K562 (cell line): Measurements from ENCODE around the gene IL17RA. TPM values are rescaled to one million over a fixed set of nuclear protein-coding genes. Genes with fewer than 3 reads are reported as not detected.

Source experiments
- ATAC-seq: fragments of 200-7000 bp; cut with Tn5 transposase; 3 replicates; pipeline ENCODE4 v1.9.1; 2020; ENCODE audit warnings: moderate library complexity
- BruUV-seq: library from RNA; stranded (reverse); fragments of 400-500 nt; replicated peaks from 2 replicates; lab custom pipeline; 2021; lab: Mats Ljungman, UMichigan
- CTCF ChIA-PET: fragments of 300-600 bp; formaldehyde crosslinking; extraction: SDS; loops from one replicate; lab custom pipeline; 2021; ENCODE audit warnings: low intra/inter-chr PET ratio; lab: Yijun Ruan, JAX
- POLR2A ChIA-PET: fragments of 300-600, 350-650 bp; sonication (Branson Sonifier 250); formaldehyde crosslinking; extraction: SDS; loops from one replicate; lab custom pipeline; 2021; ENCODE audit warnings: antibody characterized with exemption, inconsistent platforms; lab: Yijun Ruan, JAX
- DNase-seq, 4 experiments: peaks; one replicate each; pipeline versions ENCODE4 v3.0.0 to v3.0.0-alpha.2; 2011 to 2018; ENCODE audit warnings: low spot score in 3 of 4, mixed read lengths in 3 of 4; ENCODE audit errors: extremely low read depth in 1 of 4
- FAIRE-seq: peaks from 2 replicates; lab custom pipeline; 2011; peaks lifted over from hg19 to GRCh38; lab: Jason Lieb, UNC
- H2AFZ ChIP-seq: 2 replicates; pipeline ENCODE4 v1.6.0; 2011; ENCODE audit warnings: low read depth, low read length, control low read depth, inconsistent platforms
- H3K27ac ChIP-seq: fragments of 200-600 bp; 3 replicates; pipeline ENCODE4 v1.8.0; 2011; ENCODE audit warnings: low read depth, mild to moderate bottlenecking, control low read depth, inconsistent platforms, low read length, moderate library complexity, mixed read lengths; ENCODE audit errors: extremely low read depth
- H3K27me3 ChIP-seq, 2 experiments: fragments of 300-600 bp in 1 of 2; 2 replicates in 1 of 2; 3 replicates in 1 of 2; pipeline versions ENCODE4 v1.6.0 to v1.8.0; 2011; ENCODE audit warnings: inconsistent platforms in 2 of 2, low read length in 2 of 2, mild to moderate bottlenecking in 1 of 2, mixed read lengths in 1 of 2, moderate library complexity in 1 of 2; ENCODE audit not compliant: control insufficient read depth in 2 of 2, insufficient read depth in 2 of 2
- H3K36me3 ChIP-seq: fragments of 300-600 bp; 3 replicates; pipeline ENCODE4 v1.8.0; 2011; ENCODE audit warnings: mild to moderate bottlenecking, low read length, inconsistent platforms; ENCODE audit not compliant: control insufficient read depth, insufficient read depth
- H3K4me1 ChIP-seq, 2 experiments: fragments of 200-600 bp in 1 of 2; replicated peaks in 1 of 2; 2 replicates in 1 of 2; 3 replicates in 1 of 2; pipeline versions ENCODE4 v1.5.1 to v1.8.0; 2011; ENCODE audit warnings: inconsistent platforms in 2 of 2, low read length in 2 of 2, mild to moderate bottlenecking in 1 of 2, mixed read lengths in 1 of 2, moderate library complexity in 1 of 2; ENCODE audit not compliant: control insufficient read depth in 2 of 2, insufficient read depth in 2 of 2
- H3K4me2 ChIP-seq: 2 replicates; pipeline ENCODE4 v1.6.1; 2011; ENCODE audit warnings: low read length, control low read depth, inconsistent platforms, mixed read lengths; ENCODE audit not compliant: insufficient read depth
- H3K4me3 ChIP-seq: fragments of 200-600 bp; sonication (generic), shearing (Covaris generic); 2 replicates; pipeline ENCODE4 v1.5.1; 2016; ENCODE audit warnings: control low read depth, inconsistent platforms
- H3K79me2 ChIP-seq: fragments of 200-600 bp; 3 replicates; pipeline ENCODE4 v1.8.0; 2011; ENCODE audit warnings: low read length, inconsistent platforms; ENCODE audit not compliant: control insufficient read depth, insufficient read depth
- H3K9ac ChIP-seq, 2 experiments: 2 replicates each; pipeline versions ENCODE4 v1.6.0 to v1.6.1; 2011; ENCODE audit warnings: low read depth in 2 of 2, low read length in 2 of 2, control low read depth in 1 of 2, inconsistent platforms in 1 of 2, mild to moderate bottlenecking in 1 of 2, mixed read lengths in 1 of 2; ENCODE audit not compliant: insufficient read depth in 1 of 2
- H3K9me1 ChIP-seq: one replicate; pipeline ENCODE4 v1.6.0; 2011; ENCODE audit warnings: inconsistent platforms, mild to moderate bottlenecking, low read length, moderate library complexity; ENCODE audit not compliant: control insufficient read depth, insufficient read depth
- H3K9me3 ChIP-seq: replicated peaks from 2 replicates; pipeline ENCODE4 v1.5.1; 2011; ENCODE audit warnings: low read depth, low read length, inconsistent platforms; ENCODE audit not compliant: control insufficient read depth, insufficient read depth
- H4K20me1 ChIP-seq: replicated peaks from 2 replicates; pipeline ENCODE4 v1.6.1; 2011; ENCODE audit warnings: low read length, inconsistent platforms, mixed read lengths; ENCODE audit not compliant: control insufficient read depth, insufficient read depth
- BCL6 ChIP-seq: fragments of 250-450 bp; sonication (Bioruptor Pico); IDR thresholded peaks from 2 replicates; pipeline ENCODE4 v1.4.0; 2020
- EP300 ChIP-seq: IDR thresholded peaks from 2 replicates; pipeline ENCODE4 v1.6.1; 2012; ENCODE audit warnings: low read length, improper control_type of control experiment
- GABPA ChIP-seq: fragments of 200-800 bp; sonication (Bioruptor generic); conservative IDR thresholded peaks from 2 replicates; pipeline ENCODE4 v1.6.1; 2016; ENCODE audit warnings: low read depth, missing genetic modification characterization, missing compliant biosample characterization
- ILF3 ChIP-seq: fragments of 450-650 bp; IDR thresholded peaks from 2 replicates; pipeline ENCODE4 v1.6.1; 2018; ENCODE audit warnings: antibody characterized with exemption, mild to moderate bottlenecking, moderate library complexity, borderline replicate concordance
- KLF16 ChIP-seq: IDR thresholded peaks from 2 replicates; pipeline ENCODE4 v1.6.1; 2016; ENCODE audit warnings: antibody characterized with exemption
- SMAD2 ChIP-seq: fragments of 150-350 bp; IDR thresholded peaks from 2 replicates; pipeline ENCODE4 v1.6.1; 2014; ENCODE audit warnings: low read depth, mild to moderate bottlenecking, low read length
- SNRNP70 ChIP-seq: fragments of 200-400 bp; formaldehyde crosslinking; optimal IDR thresholded peaks from 2 replicates; pipeline ENCODE3; 2017; ENCODE audit warnings: low read depth, low read length
- ZC3H4 ChIP-seq: sonication (generic); formaldehyde crosslinking; IDR thresholded peaks from 2 replicates; pipeline ENCODE4 v1.9.0; 2021; ENCODE audit warnings: missing genetic modification reagents, borderline replicate concordance
- ZKSCAN8 ChIP-seq: fragments of 200-800 bp; sonication (Bioruptor generic); IDR thresholded peaks from 2 replicates; pipeline ENCODE4 v1.6.1; 2016; ENCODE audit warnings: missing genetic modification characterization, missing compliant biosample characterization
- ZNF133 ChIP-seq: fragments of 250-450 bp; sonication (Bioruptor Pico); IDR thresholded peaks from 2 replicates; pipeline ENCODE4 v1.4.0; 2020; ENCODE audit warnings: mild to moderate bottlenecking
- ZNF212 ChIP-seq: fragments of 450-650 bp; formaldehyde crosslinking; IDR thresholded peaks from 2 replicates; pipeline ENCODE4 v1.4.0; 2020; ENCODE audit warnings: mild to moderate bottlenecking
- ZNF354B ChIP-seq: fragments of 250-450 bp; sonication (Bioruptor Pico); IDR thresholded peaks from 2 replicates; pipeline ENCODE4 v1.4.0; 2020
- ZNF551 ChIP-seq: fragments of 250-450 bp; sonication (Bioruptor Pico); IDR thresholded peaks from 2 replicates; pipeline ENCODE4 v1.5.0; 2021; ENCODE audit warnings: mild to moderate bottlenecking, moderate library complexity
- WGBS: fragments of 100-300 bp; shearing (Covaris generic); methylation state at CpG from one replicate; pipeline ENCODE4 v1.1.6; 2016; ENCODE audit warnings: low coverage, mixed read lengths; ENCODE audit not compliant: insufficient coverage; ENCODE audit errors: missing lambda C conversion rate; 5-methylcytosine and 5-hydroxymethylcytosine counted together
- in situ Hi-C: fragments of 300-500 bp; cut with MboI; formaldehyde crosslinking; loops from 4 replicates; pipeline ENCODE4 v1.15.0; 2018; ENCODE audit warnings: inconsistent platforms, mixed read lengths
- intact Hi-C: fragments of 100-400 bp; cut with micrococcal nuclease; formaldehyde crosslinking; loops from 2 replicates; pipeline ENCODE4 v1.14.2; 2022
- polyA plus RNA-seq, 8 experiments: library from polyadenylated mRNA; depleted of rRNA in 4 of 8; stranded (reverse) in 5 of 8; unstranded in 3 of 8; fragments of >200 nt; fragmentation: Nextera tagmentation in 2 of 8; fragmentation: Illumina TruSeq in 1 of 8; extraction: Ambion mirVana in 2 of 8; extraction: Trizol in 1 of 8; gene quantifications; 2 replicates each; pipeline versions ENCODE4 v1.2.1 to v1.2.3, GENCODE V29; 2011 to 2014; ENCODE audit warnings: inconsistent platforms in 1 of 8, missing spikeins in 1 of 8
- total RNA-seq, 7 experiments: library from RNA; depleted of rRNA in 6 of 7; stranded (reverse); fragments of >200 nt in 6 of 7; fragmentation: Illumina TruSeq in 2 of 7; extraction: Trizol in 2 of 7; gene quantifications; 2 replicates each; pipeline versions ENCODE4 v1.2.1 to v1.2.3, GENCODE V29; 2011 to 2021; ENCODE audit warnings: low replicate concordance in 1 of 7
- TF ChIP-seq, protein P1 (sequence below), 2 experiments: IDR thresholded peaks; 2 replicates each; pipeline ENCODE4 v1.6.1; 2011; ENCODE audit warnings: borderline replicate concordance in 1 of 2, control low read depth in 1 of 2, low read depth in 1 of 2, low read length in 1 of 2, mild to moderate bottlenecking in 1 of 2, mixed read lengths in 1 of 2, moderate library complexity in 1 of 2; ENCODE audit not compliant: insufficient read depth in 1 of 2, insufficient read length in 1 of 2, poor library complexity in 1 of 2, severe bottlenecking in 1 of 2; ENCODE audit errors: extremely low read depth in 1 of 2
- TF ChIP-seq, protein P2 (sequence below), 3 experiments: IDR thresholded peaks in 2 of 3; conservative IDR thresholded peaks in 1 of 3; 2 replicates each; pipeline ENCODE4 v1.5.1; 2011 to 2012; ENCODE audit warnings: low read length in 3 of 3, mild to moderate bottlenecking in 3 of 3, control low read depth in 2 of 3, improper control_type of control experiment in 1 of 3, inconsistent platforms in 1 of 3, low read depth in 1 of 3, mixed read lengths in 1 of 3, moderate library complexity in 1 of 3; ENCODE audit not compliant: insufficient read depth in 2 of 3
- TF ChIP-seq, protein P3 (sequence below): sonication (generic); formaldehyde crosslinking; IDR thresholded peaks from 2 replicates; pipeline ENCODE4 v1.4.0; 2020; ENCODE audit warnings: mild to moderate bottlenecking, missing genetic modification reagents
- TF ChIP-seq, protein P4 (sequence below): sonication (generic); formaldehyde crosslinking; IDR thresholded peaks from 2 replicates; pipeline ENCODE4 v1.8.0; 2022; ENCODE audit warnings: mild to moderate bottlenecking, missing genetic modification reagents
- TF ChIP-seq, protein P5 (sequence below): sonication (generic); formaldehyde crosslinking; IDR thresholded peaks from 2 replicates; pipeline ENCODE4 v1.8.0; 2022; ENCODE audit warnings: missing genetic modification reagents, mild to moderate bottlenecking, borderline replicate concordance

IL17RA gene
- total and polyA plus RNA-seq, 9 of the 15 experiments (the other 6 are each of a cell fraction or from before 2014, with no cell fraction given) = 0.17 to 11.8 (median 3.7) TPM

DNA sequence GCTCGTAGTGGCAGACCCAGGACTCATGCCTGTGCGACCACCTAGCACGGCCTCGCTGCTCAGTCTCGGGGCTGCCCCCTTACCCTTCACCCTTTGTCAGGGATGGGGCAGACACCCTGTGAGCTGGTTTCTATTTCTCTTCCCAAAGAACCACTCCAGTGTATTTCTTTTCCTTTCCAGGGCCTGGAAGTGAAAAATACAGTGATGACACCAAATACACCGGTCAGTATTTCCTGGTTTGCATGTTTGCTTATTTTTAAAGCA, 22.7 kb downstream of the IL17RA start:
- Histone ChIP-seq H3K27me3 (no peaks in the 10 kb centered on the region; a peak in 2 of 5 replicates), H3K36me3 (peaks cover 24% of the 10 kb centered on the region; the same call in 1 of the 3 replicates), H3K4me2 (no peak overlapping the region), H3K9me1 (no peaks in the 10 kb centered on the region), H3K4me3 (no peak overlapping the region), H3K9me3 (no peaks in the 10 kb centered on the region), H3K27ac (no peak overlapping the region), H3K79me2 (no peaks in the 10 kb centered on the region), H2AFZ (no peak overlapping the region), H4K20me1 (peaks cover 6% of the 10 kb centered on the region; the same call in 1 of the 2 replicates), H3K4me1 (peaks cover 0 to 4% of the 10 kb centered on the region in 2 experiments; a peak in 1 of 5 replicates), H3K9ac (no peak overlapping the region)
- ChIA-PET POLR2A (no interaction called here), CTCF (no interaction called here)
- no peak for TF ChIP-seq KLF16
- TF ChIP-seq, protein P1, sequence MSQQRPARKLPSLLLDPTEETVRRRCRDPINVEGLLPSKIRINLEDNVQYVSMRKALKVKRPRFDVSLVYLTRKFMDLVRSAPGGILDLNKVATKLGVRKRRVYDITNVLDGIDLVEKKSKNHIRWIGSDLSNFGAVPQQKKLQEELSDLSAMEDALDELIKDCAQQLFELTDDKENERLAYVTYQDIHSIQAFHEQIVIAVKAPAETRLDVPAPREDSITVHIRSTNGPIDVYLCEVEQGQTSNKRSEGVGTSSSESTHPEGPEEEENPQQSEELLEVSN (IDR thresholded peaks at IDR 0.05; ENCODE audit: borderline replicate concordance in 1 of 2, extremely low read depth in 1 of 2, insufficient read depth in 1 of 2, insufficient read length in 1 of 2, low read depth in 1 of 2, low read length in 1 of 2, poor library complexity in 1 of 2, severe bottlenecking in 1 of 2) = no peak
- TF ChIP-seq ZNF354B (CRISPR knock-in tag) = no peak
- TF ChIP-seq, protein P2, sequence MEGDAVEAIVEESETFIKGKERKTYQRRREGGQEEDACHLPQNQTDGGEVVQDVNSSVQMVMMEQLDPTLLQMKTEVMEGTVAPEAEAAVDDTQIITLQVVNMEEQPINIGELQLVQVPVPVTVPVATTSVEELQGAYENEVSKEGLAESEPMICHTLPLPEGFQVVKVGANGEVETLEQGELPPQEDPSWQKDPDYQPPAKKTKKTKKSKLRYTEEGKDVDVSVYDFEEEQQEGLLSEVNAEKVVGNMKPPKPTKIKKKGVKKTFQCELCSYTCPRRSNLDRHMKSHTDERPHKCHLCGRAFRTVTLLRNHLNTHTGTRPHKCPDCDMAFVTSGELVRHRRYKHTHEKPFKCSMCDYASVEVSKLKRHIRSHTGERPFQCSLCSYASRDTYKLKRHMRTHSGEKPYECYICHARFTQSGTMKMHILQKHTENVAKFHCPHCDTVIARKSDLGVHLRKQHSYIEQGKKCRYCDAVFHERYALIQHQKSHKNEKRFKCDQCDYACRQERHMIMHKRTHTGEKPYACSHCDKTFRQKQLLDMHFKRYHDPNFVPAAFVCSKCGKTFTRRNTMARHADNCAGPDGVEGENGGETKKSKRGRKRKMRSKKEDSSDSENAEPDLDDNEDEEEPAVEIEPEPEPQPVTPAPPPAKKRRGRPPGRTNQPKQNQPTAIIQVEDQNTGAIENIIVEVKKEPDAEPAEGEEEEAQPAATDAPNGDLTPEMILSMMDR (IDR thresholded peaks at IDR 0.05 in 2 of 3, conservative IDR thresholded peaks at IDR 0.05 in 1 of 3; ENCODE audit: insufficient read depth in 2 of 3, low read depth in 1 of 3, low read length in 3 of 3) = no peak
- TF ChIP-seq ZNF212 = no peak
- no peak for TF ChIP-seq SMAD2
- TF ChIP-seq, protein P3, sequence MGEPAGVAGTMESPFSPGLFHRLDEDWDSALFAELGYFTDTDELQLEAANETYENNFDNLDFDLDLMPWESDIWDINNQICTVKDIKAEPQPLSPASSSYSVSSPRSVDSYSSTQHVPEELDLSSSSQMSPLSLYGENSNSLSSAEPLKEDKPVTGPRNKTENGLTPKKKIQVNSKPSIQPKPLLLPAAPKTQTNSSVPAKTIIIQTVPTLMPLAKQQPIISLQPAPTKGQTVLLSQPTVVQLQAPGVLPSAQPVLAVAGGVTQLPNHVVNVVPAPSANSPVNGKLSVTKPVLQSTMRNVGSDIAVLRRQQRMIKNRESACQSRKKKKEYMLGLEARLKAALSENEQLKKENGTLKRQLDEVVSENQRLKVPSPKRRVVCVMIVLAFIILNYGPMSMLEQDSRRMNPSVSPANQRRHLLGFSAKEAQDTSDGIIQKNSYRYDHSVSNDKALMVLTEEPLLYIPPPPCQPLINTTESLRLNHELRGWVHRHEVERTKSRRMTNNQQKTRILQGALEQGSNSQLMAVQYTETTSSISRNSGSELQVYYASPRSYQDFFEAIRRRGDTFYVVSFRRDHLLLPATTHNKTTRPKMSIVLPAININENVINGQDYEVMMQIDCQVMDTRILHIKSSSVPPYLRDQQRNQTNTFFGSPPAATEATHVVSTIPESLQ (CRISPR knock-in tag) = no peak
- TF ChIP-seq ILF3 = no peak
- no peak for TF ChIP-seq BCL6 (CRISPR knock-in tag)
- no peak for TF ChIP-seq EP300
- TF ChIP-seq GABPA (tag) = no peak
- no peak for TF ChIP-seq ZNF551 (CRISPR knock-in tag)
- no peak for TF ChIP-seq SNRNP70
- TF ChIP-seq, protein P4, sequence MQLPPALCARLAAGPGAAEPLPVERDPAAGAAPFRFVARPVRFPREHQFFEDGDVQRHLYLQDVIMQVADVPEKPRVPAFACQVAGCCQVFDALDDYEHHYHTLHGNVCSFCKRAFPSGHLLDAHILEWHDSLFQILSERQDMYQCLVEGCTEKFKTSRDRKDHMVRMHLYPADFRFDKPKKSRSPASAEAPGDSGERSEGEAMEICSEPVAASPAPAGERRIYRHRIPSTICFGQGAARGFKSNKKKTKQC (CRISPR knock-in tag) = no peak
- TF ChIP-seq, protein P5, sequence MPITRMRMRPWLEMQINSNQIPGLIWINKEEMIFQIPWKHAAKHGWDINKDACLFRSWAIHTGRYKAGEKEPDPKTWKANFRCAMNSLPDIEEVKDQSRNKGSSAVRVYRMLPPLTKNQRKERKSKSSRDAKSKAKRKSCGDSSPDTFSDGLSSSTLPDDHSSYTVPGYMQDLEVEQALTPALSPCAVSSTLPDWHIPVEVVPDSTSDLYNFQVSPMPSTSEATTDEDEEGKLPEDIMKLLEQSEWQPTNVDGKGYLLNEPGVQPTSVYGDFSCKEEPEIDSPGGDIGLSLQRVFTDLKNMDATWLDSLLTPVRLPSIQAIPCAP (CRISPR knock-in tag) = no peak
- no peak for TF ChIP-seq ZNF133 (CRISPR knock-in tag)
- no peak for TF ChIP-seq ZKSCAN8 (CRISPR knock-in tag)
- no peak for TF ChIP-seq ZC3H4 (CRISPR knock-in tag)
- no peak for FAIRE-seq
- no peak for ATAC-seq
- 95% methylated on average over 6 of the region's 6 CpGs for WGBS
- intact Hi-C loops = no loop called here
- in situ Hi-C loops = no loop called here
- BruUV-seq = no TSS peak
- no peak for DNase-seq
